Transverse colon (tissue), 3 donors: ENCODE data around the gene KIFC1.

Experiments used
- CTCF ChIP-seq, 5 experiments: fragments of 200-600 bp in 3 of 5; fragments of 450-650 bp in 2 of 5; sonication (generic) in 3 of 5; IDR thresholded peaks; 1 replicate in 2 of 5; 2 replicates in 3 of 5; pipeline ENCODE4 v1.5.1; 2016 to 2017; ENCODE audit warnings: antibody characterized with exemption in 5 of 5, inconsistent platforms in 3 of 5, mild to moderate bottlenecking in 2 of 5, moderate library complexity in 1 of 5
- EP300 ChIP-seq: sonication (generic); formaldehyde crosslinking; IDR thresholded peaks from one replicate; pipeline ENCODE4 v1.6.1; 2017; ENCODE audit warnings: antibody characterized with exemption, low read depth
- POLR2A ChIP-seq: fragments of 450-650 bp; IDR thresholded peaks from one replicate; pipeline ENCODE4 v1.6.1; 2016; ENCODE audit warnings: antibody characterized with exemption, mild to moderate bottlenecking, moderate library complexity

- TF ChIP-seq CTCF (IDR thresholded peaks at IDR 0.05) = no peak
- TF ChIP-seq POLR2A = no peak
- no peak for TF ChIP-seq EP300
These were observed 949 bp downstream of the KIFC1 start for GRCh38 chr6:33392595-33392948.
